Stomach (tissue), 9 donors: ENCODE measurements around the gene HOXB3. TPM values are rescaled to one million over a fixed set of nuclear protein-coding genes. Genes with fewer than 3 reads are reported as not detected.

Experiments used
- DNase-seq, 2 donors: peaks; one replicate each; pipeline versions ENCODE4 v3.0.0 to v3.0.0-alpha.2; 2013 to 2019
- H3K27ac ChIP-seq, 5 donors: fragments of 200-600 bp in 4 of 5; sonication (generic) in 4 of 5; one replicate each; pipeline ENCODE4 v1.5.1; 2013 to 2019; ENCODE audit warnings: mild to moderate bottlenecking in 1 of 5, moderate library complexity in 1 of 5
- H3K27me3 ChIP-seq, 3 donors: fragments of 200-600 bp; sonication (generic); one replicate each; pipeline ENCODE4 v1.5.1; 2017 to 2019; ENCODE audit warnings: mixed run types in 1 of 3
- H3K36me3 ChIP-seq, 4 donors: fragments of 200-600 bp; sonication (generic); 1 replicate in 3 of 4; 2 replicates in 1 of 4; pipeline ENCODE4 v1.5.1; 2016 to 2019
- H3K4me1 ChIP-seq, 4 donors: fragments of 200-600 bp; sonication (generic); one replicate each; pipeline ENCODE4 v1.5.1; 2016 to 2019
- H3K4me3 ChIP-seq, 4 donors: fragments of 200-600 bp; sonication (generic) in 3 of 4; one replicate each; pipeline ENCODE4 v1.5.1; 2016 to 2019; ENCODE audit warnings: mild to moderate bottlenecking in 1 of 4
- H3K9me3 ChIP-seq, 4 donors: fragments of 200-600 bp; sonication (generic); one replicate each; pipeline ENCODE4 v1.5.1; 2016 to 2019
- EP300 ChIP-seq: sonication (generic); formaldehyde crosslinking; IDR thresholded peaks from one replicate; pipeline ENCODE4 v1.6.1; 2017; ENCODE audit warnings: antibody characterized with exemption
- POLR2A ChIP-seq, 4 donors: fragments of 450-650 bp; IDR thresholded peaks; one replicate each; pipeline ENCODE4 v1.6.1; 2016; ENCODE audit warnings: antibody characterized with exemption in 4 of 4, control low read depth in 2 of 4, mild to moderate bottlenecking in 1 of 4, moderate library complexity in 1 of 4
- POLR2AphosphoS5 ChIP-seq, 3 donors: sonication (generic); formaldehyde crosslinking; IDR thresholded peaks; one replicate each; pipeline ENCODE4 v1.6.1; 2016; ENCODE audit warnings: antibody characterized with exemption in 3 of 3
- WGBS, 5 donors: extraction: QIAGEN DNeasy Blood & Tissue Kit in 3 of 5; methylation state at CpG; one replicate each; pipeline versions ENCODE4 v1.1.5 to v1.1.7; 2013 to 2018; 5-methylcytosine and 5-hydroxymethylcytosine counted together
- intact Hi-C: fragments of 100-400 bp; cut with DNase I; formaldehyde crosslinking; loops from one replicate; pipeline ENCODE4 v1.15.1; 2023; ENCODE audit warnings: low total_unique reads
- polyA plus RNA-seq, 3 donors: library from polyadenylated mRNA; stranded (reverse); fragments of 200-250 nt; gene quantifications; one replicate each; pipeline ENCODE4 v1.2.3, GENCODE V29; 2013
- total RNA-seq, 5 donors: library from RNA; depleted of rRNA; stranded (reverse); fragments of >200 nt; gene quantifications; one replicate each; pipeline versions ENCODE4 v1.1.0 to v1.2.3, GENCODE V29; 2014 to 2016
- TF ChIP-seq, protein P1 (sequence below), 7 experiments: fragments of 450-650 bp in 4 of 7; fragments of 200-600 bp in 3 of 7; sonication (generic) in 3 of 7; IDR thresholded peaks; one replicate each; pipeline ENCODE4 v1.5.1; 2016 to 2019; ENCODE audit warnings: antibody characterized with exemption in 7 of 7, control low read depth in 2 of 7, mild to moderate bottlenecking in 1 of 7
- donor health status: healthy with polysubstance abuse.
- donor health status: Bipolar disorder and iron deficiency.
- donor health status: healthy.

HOXB3 gene
- total and polyA plus RNA-seq, 8 donors: 2.8 to 77.6 (median 10.3) TPM

DNA sequence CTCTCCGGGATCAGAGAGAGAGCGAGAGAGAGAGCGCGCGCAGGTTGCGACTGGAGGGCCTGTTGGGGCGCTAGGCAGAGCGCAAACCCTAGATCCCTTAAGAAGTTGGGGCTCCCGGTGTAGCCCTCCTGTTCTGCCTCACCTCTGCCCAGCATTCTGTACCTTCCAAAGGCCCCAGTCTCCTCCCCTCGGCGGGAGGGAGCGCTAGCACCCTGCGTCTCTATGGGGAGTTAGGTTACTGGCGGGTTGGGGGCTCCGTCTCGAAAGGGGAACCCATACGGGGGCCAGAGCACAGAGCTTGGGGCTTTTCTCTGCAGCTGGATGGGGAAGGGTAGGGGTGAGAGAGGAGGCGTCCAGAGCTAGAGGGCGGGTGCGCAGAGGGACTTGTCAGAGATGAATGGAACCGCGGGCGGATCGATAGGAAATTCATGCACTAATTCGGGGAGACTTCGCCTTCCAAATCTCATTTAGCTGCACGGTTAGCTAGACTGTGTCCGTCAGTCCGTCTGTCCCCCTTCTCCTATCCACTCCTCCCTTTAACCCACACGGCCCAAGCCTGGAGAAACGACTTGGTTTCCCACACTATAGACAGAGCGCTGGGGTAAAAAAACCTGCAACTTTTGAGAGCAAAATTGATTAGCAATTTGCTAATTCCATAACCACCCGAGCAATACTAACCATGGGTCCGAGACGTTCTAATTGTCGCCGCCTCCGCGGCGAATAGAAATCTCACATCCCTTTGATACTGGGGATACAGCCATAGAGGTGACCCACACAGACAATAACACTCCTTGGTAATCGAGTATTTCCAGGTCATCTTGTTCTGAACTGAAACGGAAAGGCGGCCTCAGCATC, 11.2 kb downstream of the HOXB3 start:
- Histone ChIP-seq H3K4me1 (peaks cover 14 to 71% (median 46%) of the 10 kb centered on the region in 4 donors), H3K27me3 (peaks cover 0 to 100% (median 95%) of the 10 kb centered on the region in 3 donors), H3K27ac (peak overlapping the region; percentile 28 to 95 (median 93)), H3K9me3 (no peaks in the 10 kb centered on the region), H3K4me3 (peak overlapping the region; percentile 57 to 61 (median 58)), H3K36me3 (no peaks in the 10 kb centered on the region)
- TF ChIP-seq, protein P1, sequence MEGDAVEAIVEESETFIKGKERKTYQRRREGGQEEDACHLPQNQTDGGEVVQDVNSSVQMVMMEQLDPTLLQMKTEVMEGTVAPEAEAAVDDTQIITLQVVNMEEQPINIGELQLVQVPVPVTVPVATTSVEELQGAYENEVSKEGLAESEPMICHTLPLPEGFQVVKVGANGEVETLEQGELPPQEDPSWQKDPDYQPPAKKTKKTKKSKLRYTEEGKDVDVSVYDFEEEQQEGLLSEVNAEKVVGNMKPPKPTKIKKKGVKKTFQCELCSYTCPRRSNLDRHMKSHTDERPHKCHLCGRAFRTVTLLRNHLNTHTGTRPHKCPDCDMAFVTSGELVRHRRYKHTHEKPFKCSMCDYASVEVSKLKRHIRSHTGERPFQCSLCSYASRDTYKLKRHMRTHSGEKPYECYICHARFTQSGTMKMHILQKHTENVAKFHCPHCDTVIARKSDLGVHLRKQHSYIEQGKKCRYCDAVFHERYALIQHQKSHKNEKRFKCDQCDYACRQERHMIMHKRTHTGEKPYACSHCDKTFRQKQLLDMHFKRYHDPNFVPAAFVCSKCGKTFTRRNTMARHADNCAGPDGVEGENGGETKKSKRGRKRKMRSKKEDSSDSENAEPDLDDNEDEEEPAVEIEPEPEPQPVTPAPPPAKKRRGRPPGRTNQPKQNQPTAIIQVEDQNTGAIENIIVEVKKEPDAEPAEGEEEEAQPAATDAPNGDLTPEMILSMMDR (IDR thresholded peaks at IDR 0.05): no peak
- TF ChIP-seq EP300: no peak
- no peak for TF ChIP-seq POLR2AphosphoS5 (IDR thresholded peaks at IDR 0.05)
- TF ChIP-seq POLR2A (IDR thresholded peaks at IDR 0.05): no peak
- WGBS, 5 donors: 9 to 12% (median 11%) methylated on average over 32 to 43 of the region's 43 CpGs
- intact Hi-C loops: no loop called here
- no peak for DNase-seq

DNA sequence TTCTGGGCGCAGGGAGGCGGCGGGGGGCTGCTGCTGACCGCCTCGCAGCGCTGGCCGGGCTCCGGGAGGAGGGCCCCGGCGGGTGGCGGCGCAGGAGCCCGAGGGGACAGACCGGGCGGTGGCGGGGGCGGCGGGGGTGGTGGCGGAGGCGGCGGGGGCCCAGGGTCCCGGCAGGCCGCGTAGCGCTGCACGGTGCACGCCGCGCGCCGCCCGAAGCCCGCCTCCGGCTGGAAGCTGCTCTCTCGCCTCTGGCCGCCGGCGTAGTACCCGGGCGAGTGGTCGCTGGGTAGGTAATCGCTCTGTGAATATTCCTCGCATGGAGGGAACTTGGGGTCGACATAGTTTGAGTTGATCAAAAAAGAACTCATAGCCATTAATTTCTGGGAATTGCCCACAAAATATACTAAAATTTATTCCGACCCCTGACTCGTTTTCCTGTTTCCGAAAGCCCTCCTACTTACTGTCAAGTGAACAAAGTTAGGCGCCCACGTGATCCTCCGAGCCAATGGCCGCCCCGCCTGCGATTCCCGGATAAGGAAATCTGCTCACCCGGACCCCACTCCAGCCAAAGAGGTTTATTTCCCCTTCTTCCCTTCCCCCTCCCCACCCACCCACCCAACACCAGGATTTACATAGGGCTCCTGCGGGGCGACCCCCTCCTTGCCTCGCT, 12.0 kb downstream of the HOXB3 start, which contains the start of gene HOXB4:
Gene HOXB4, minus strand, starts transcription at position 405 of the 670 bp plus-strand sequence. Its CDS starts 31 bp downstream, at position 374.
- intact Hi-C loops: no loop called here
- Histone ChIP-seq H3K4me3 (peak within 1 kb of the TSS; percentile 57 to 61 (median 58)), H3K27me3 (peaks cover 0 to 100% (median 96%) of the 10 kb centered on the region in 3 donors), H3K4me1 (peaks cover 14 to 69% (median 43%) of the 10 kb centered on the region in 4 donors), H3K9me3 (no peaks in the 10 kb centered on the region), H3K27ac (peak within 1 kb of the TSS; percentile 61 to 95 (median 93)), H3K36me3 (no peaks in the 10 kb centered on the region)
- 2 to 5% (median 4%) methylated on average over 21 to 58 of the region's 58 CpGs for WGBS, 5 donors
- peak; percentile 59 to 93 for DNase-seq
- TF ChIP-seq POLR2A (IDR thresholded peaks at IDR 0.05) (no peak), POLR2AphosphoS5 (IDR thresholded peaks at IDR 0.05) (no peak), EP300 (no peak)
- TF ChIP-seq, protein P1 (IDR thresholded peaks at IDR 0.05): no peak

DNA sequence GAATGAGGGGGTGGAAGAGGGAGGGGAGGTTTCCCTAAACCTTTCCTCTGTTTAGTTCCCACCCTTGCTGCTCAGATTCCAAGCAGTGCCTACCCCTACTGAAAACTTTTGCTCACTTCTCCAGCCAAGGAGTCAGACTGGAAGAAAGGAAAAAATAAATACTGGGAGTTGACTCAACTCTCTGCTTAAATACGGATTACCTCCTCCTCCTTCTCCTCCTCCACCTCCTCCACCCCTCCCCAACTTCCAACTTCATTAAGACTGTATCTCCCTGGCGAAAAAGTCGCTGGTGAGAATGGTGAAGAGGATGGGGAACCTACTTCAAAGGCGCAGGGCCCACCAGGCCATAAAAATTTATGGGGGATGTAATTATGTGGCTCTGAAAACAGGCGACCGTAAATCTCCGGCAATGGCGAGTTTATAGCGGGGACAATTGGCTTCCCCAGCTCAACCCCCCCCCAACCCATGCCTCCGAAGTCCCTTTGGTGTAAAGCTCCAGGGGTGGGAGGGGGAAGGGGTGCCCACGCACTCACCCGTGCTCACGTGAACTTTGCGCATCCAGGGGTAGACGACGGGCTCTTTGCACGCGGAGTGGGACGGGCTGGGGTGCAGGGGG, 12.6 kb downstream of the HOXB3 start:
- intact Hi-C loops: no loop called here
- TF ChIP-seq POLR2AphosphoS5 (IDR thresholded peaks at IDR 0.05): peak in 1 of 3 donors; percentile 38
- TF ChIP-seq, protein P1 (IDR thresholded peaks at IDR 0.05): no peak
- no peak for TF ChIP-seq POLR2A (IDR thresholded peaks at IDR 0.05)
- TF ChIP-seq EP300: no peak
- peak overlapping the region; percentile 61 to 95 (median 93) for H3K27ac ChIP-seq
- H3K4me3 ChIP-seq: peak overlapping the region; percentile 57 to 61 (median 58)
- H3K27me3 ChIP-seq: peaks cover 0 to 100% (median 90%) of the 10 kb centered on the region in 3 donors
- no peak for DNase-seq
- H3K4me1 ChIP-seq: peaks cover 17 to 70% (median 45%) of the 10 kb centered on the region in 4 donors
- H3K9me3 ChIP-seq: no peaks in the 10 kb centered on the region
- WGBS, 5 donors: 3 to 11% (median 7%) methylated on average over 10 to 19 of the region's 19 CpGs
- H3K36me3 ChIP-seq: no peaks in the 10 kb centered on the region
